GM13976 (cell line): ENCODE results near the gene PARVA.

Experiments used
- DNase-seq: peaks from one replicate; pipeline ENCODE4 v3.0.0; 2012; ENCODE audit warnings: low spot score
- CTCF ChIP-seq: IDR thresholded peaks from 2 replicates; pipeline ENCODE4 v1.5.1; 2012; ENCODE audit warnings: borderline replicate concordance, mild to moderate bottlenecking; ENCODE audit not compliant: insufficient read depth; ENCODE audit errors: extremely low read depth, missing control alignments, control extremely low read depth
- in situ Hi-C: fragments of 300-500 bp; cut with MboI; formaldehyde crosslinking; loops from one replicate; pipeline ENCODE4 v1.12.0; 2022; ENCODE audit warnings: low sequenced_read_pairs, mixed read lengths, inconsistent platforms; ENCODE audit not compliant: unreplicated experiment

The PARVA gene

GRCh38 chr11:12485328-12485727 is 108.0 kb downstream of the PARVA start:
- in situ Hi-C loops, result no loop called here
- DNase-seq, result no peak
- no peak for TF ChIP-seq CTCF

- in situ Hi-C loops, result no loop called here
- DNase-seq, result no peak
- TF ChIP-seq CTCF, result no peak
Observed at GRCh38 chr11:12489246-12489772, 111.9 kb downstream of the PARVA start.

GRCh38 chr11:12494699-12495098 is 117.3 kb downstream of the PARVA start:
- TF ChIP-seq CTCF, result no peak

GRCh38 chr11:12496181-12497025 is 119.0 kb downstream of the PARVA start:
- TF ChIP-seq CTCF, result no peak

More at GRCh38 chr11:12494699-12495098, 117.3 kb downstream of the PARVA start:
- in situ Hi-C loops, result no loop called here
- no peak for DNase-seq

GRCh38 chr11:12497431-12497830 is 120.1 kb downstream of the PARVA start:
- DNase-seq, result no peak
- in situ Hi-C loops, result no loop called here
- no peak for TF ChIP-seq CTCF

More at GRCh38 chr11:12496181-12497025, 119.0 kb downstream of the PARVA start:
- in situ Hi-C loops, result no loop called here
- DNase-seq, result no peak

- no peak for DNase-seq
- in situ Hi-C loops, result no loop called here
- no peak for TF ChIP-seq CTCF
Observed at GRCh38 chr11:12499071-12499470, 121.7 kb downstream of the PARVA start.
